Sigmoid colon (tissue), 7 donors: ENCODE data around the gene TSPAN4. TPM values are rescaled to one million over a fixed set of nuclear protein-coding genes. Genes with fewer than 3 reads are reported as not detected.

Experiments
- DNase-seq: peaks from one replicate; pipeline ENCODE4 v3.0.0-alpha.2; 2019
- H3K27ac ChIP-seq, 4 donors: fragments of 200-600 bp; sonication (generic); one replicate each; pipeline ENCODE4 v1.5.1; 2016 to 2019; ENCODE audit warnings: mild to moderate bottlenecking in 1 of 4
- H3K27me3 ChIP-seq, 3 donors: fragments of 200-600 bp; sonication (generic); one replicate each; pipeline ENCODE4 v1.5.1; 2019; ENCODE audit warnings: mild to moderate bottlenecking in 1 of 3
- H3K36me3 ChIP-seq, 4 donors: fragments of 200-600 bp; sonication (generic); one replicate each; pipeline ENCODE4 v1.5.1; 2016 to 2019
- H3K4me1 ChIP-seq, 4 donors: fragments of 200-600 bp; sonication (generic); one replicate each; pipeline ENCODE4 v1.5.1; 2017 to 2019
- H3K4me3 ChIP-seq, 4 donors: fragments of 200-600 bp; sonication (generic); one replicate each; pipeline ENCODE4 v1.5.1; 2017 to 2019; ENCODE audit warnings: mild to moderate bottlenecking in 2 of 4, moderate library complexity in 1 of 4
- H3K9me3 ChIP-seq, 4 donors: fragments of 200-600 bp in 3 of 4; sonication (generic) in 3 of 4; one replicate each; pipeline versions ENCODE4 v1.5.1 to v1.6.1; 2013 to 2019
- EP300 ChIP-seq, 4 donors: sonication (generic); formaldehyde crosslinking; IDR thresholded peaks; one replicate each; pipeline ENCODE4 v1.6.1; 2017; ENCODE audit warnings: antibody characterized with exemption in 4 of 4
- POLR2A ChIP-seq, 2 donors: fragments of 450-650 bp; IDR thresholded peaks; one replicate each; pipeline ENCODE4 v1.6.1; 2016; ENCODE audit warnings: antibody characterized with exemption in 2 of 2, mild to moderate bottlenecking in 2 of 2, moderate library complexity in 2 of 2
- POLR2AphosphoS5 ChIP-seq, 4 donors: sonication (generic); formaldehyde crosslinking; IDR thresholded peaks; one replicate each; pipeline ENCODE4 v1.6.1; 2017; ENCODE audit warnings: antibody characterized with exemption in 4 of 4
- WGBS, 2 donors: extraction: QIAGEN DNeasy Blood & Tissue Kit; methylation state at CpG; one replicate each; pipeline ENCODE4 v1.1.7; 2013; 5-methylcytosine and 5-hydroxymethylcytosine counted together
- intact Hi-C: fragments of 100-400 bp; cut with DNase I; formaldehyde crosslinking; loops from one replicate; pipeline ENCODE4 v1.15.1; 2023
- polyA plus RNA-seq, 3 donors: library from polyadenylated mRNA; stranded (reverse); fragments of 200-250 nt; gene quantifications; one replicate each; pipeline ENCODE4 v1.2.3, GENCODE V29; 2013
- total RNA-seq, 4 donors: library from RNA; depleted of rRNA; stranded (reverse); fragments of >200 nt; gene quantifications; one replicate each; pipeline ENCODE4 v1.1.0, GENCODE V29; 2016
- TF ChIP-seq, protein P1 (sequence below), 4 experiments: fragments of 450-650 bp in 3 of 4; fragments of 200-600 bp in 1 of 4; IDR thresholded peaks; one replicate each; pipeline ENCODE4 v1.5.1; 2016 to 2019; ENCODE audit warnings: antibody characterized with exemption in 4 of 4, mild to moderate bottlenecking in 3 of 4, moderate library complexity in 2 of 4
- donor health status: healthy with polysubstance abuse.
- donor health status: Bipolar disorder and iron deficiency.
- donor health status: healthy.

TSPAN4 gene
- total and polyA plus RNA-seq, 7 donors = 8.8 to 92.7 (median 79.2) TPM

GRCh38 chr11:794766-795633, 47.7 kb upstream of the TSPAN4 start:
- intact Hi-C loops = loop anchor here (5.0 kb wide), 2 partner anchors 48 to 98 kb away; partner anchors contain the start of genes DEAF1, TALDO1 and TMEM80
- H3K27ac ChIP-seq = peak overlapping the region; percentile 84 to 93 (median 90)
- H3K36me3 ChIP-seq = peaks cover 0 to 21% (median 3%) of the 10 kb centered on the region in 4 donors
- 25 to 59% methylated on average over 38 of the region's 38 CpGs for WGBS, 2 donors
- peaks cover 0 to 38% (median 32%) of the 10 kb centered on the region in 4 donors for H3K4me1 ChIP-seq
- no peaks in the 10 kb centered on the region for H3K9me3 ChIP-seq
- no peak for DNase-seq
- peaks cover 2 to 15% (median 3%) of the 10 kb centered on the region in 3 donors for H3K27me3 ChIP-seq
- TF ChIP-seq EP300 (IDR thresholded peaks at IDR 0.05) (no peak), POLR2AphosphoS5 (IDR thresholded peaks at IDR 0.05) (no peak), POLR2A (IDR thresholded peaks at IDR 0.05) (no peak)
- TF ChIP-seq, protein P1, sequence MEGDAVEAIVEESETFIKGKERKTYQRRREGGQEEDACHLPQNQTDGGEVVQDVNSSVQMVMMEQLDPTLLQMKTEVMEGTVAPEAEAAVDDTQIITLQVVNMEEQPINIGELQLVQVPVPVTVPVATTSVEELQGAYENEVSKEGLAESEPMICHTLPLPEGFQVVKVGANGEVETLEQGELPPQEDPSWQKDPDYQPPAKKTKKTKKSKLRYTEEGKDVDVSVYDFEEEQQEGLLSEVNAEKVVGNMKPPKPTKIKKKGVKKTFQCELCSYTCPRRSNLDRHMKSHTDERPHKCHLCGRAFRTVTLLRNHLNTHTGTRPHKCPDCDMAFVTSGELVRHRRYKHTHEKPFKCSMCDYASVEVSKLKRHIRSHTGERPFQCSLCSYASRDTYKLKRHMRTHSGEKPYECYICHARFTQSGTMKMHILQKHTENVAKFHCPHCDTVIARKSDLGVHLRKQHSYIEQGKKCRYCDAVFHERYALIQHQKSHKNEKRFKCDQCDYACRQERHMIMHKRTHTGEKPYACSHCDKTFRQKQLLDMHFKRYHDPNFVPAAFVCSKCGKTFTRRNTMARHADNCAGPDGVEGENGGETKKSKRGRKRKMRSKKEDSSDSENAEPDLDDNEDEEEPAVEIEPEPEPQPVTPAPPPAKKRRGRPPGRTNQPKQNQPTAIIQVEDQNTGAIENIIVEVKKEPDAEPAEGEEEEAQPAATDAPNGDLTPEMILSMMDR (IDR thresholded peaks at IDR 0.05) = no peak
- H3K4me3 ChIP-seq = peak overlapping the region; percentile 49 to 65 (median 56)

DNA sequence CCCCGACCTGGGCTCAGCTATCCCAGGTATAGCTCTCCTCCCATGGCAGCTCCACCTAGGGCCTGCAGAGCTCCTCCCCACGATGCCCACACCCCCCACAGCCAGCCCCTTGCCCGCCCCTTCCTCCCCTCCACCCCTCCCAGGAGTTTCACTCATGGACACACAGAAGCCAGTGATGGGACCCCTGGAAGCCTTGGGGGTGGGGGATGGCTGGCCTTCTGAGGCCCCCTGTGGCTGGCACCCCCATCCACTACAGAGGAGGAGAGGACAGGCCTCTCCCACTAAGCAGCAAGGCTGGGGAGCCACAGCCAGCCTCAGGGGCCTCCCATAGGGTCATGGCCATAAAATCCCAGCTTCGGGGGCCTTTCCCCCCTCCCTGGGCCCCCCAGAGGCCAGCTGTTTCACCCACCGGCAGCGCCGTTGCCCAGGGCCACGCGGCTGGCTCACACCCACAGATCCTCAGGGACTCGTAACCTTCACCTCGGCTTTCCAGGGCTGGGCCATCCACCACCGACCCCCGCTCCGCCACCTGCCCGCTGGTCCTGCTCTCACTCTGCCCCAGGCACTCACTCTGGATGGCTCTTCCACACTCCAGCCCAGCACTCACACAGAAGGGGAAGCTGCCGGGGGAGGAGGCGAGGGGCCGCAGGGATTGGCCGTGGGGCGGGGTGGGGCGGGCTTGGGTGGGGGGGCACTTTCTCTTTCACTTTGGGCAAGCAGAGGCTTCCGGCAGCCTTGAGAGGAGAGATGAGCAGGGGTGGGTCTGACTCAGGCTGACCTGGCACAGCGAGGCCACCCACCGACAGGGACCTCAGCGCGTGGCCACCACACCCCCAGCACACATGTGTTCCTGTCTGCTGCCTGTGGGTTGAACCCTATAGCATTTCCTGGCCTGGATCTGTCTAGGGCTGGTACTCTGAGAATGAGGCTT, 46.8 kb upstream of the TSPAN4 start:
- peak overlapping the region; percentile 49 to 65 (median 56) for H3K4me3 ChIP-seq
- peaks cover 0 to 38% (median 31%) of the 10 kb centered on the region in 4 donors for H3K4me1 ChIP-seq
- 1 to 5% methylated on average over 26 of the region's 26 CpGs for WGBS, 2 donors
- peaks cover 0 to 29% (median 3%) of the 10 kb centered on the region in 4 donors for H3K36me3 ChIP-seq
- intact Hi-C loops = loop anchor here (2.0 to 5.0 kb wide), 3 partner anchors 47 to 99 kb away; partner anchors contain the start of genes DEAF1, POLR2L, TALDO1 and TMEM80
- TF ChIP-seq POLR2AphosphoS5 (IDR thresholded peaks at IDR 0.05) (peak; percentile 55 to 80 (median 66)), POLR2A (IDR thresholded peaks at IDR 0.05) (peak in 1 of 2 donors; percentile 24), EP300 (IDR thresholded peaks at IDR 0.05) (no peak)
- TF ChIP-seq, protein P1 (IDR thresholded peaks at IDR 0.05) = no peak
- peak; percentile 91 for DNase-seq
- peaks cover 0 to 6% (median 0%) of the 10 kb centered on the region in 3 donors for H3K27me3 ChIP-seq
- H3K27ac ChIP-seq = peak overlapping the region; percentile 84 to 93 (median 90)
- no peaks in the 10 kb centered on the region for H3K9me3 ChIP-seq

GRCh38 chr11:796565-797295, 45.9 kb upstream of the TSPAN4 start:
- Histone ChIP-seq H3K27me3 (no peaks in the 10 kb centered on the region), H3K36me3 (peaks cover 0 to 34% (median 3%) of the 10 kb centered on the region in 4 donors), H3K4me3 (peak overlapping the region; percentile 49 to 65 (median 56)), H3K4me1 (peaks cover 0 to 38% (median 31%) of the 10 kb centered on the region in 4 donors), H3K9me3 (no peaks in the 10 kb centered on the region), H3K27ac (peak overlapping the region; percentile 84 to 93 (median 90))
- intact Hi-C loops = loop anchor here (1.0 to 5.0 kb wide), 4 partner anchors 13 to 99 kb away; partner anchors contain the start of genes DEAF1, POLR2L, RPLP2 and TALDO1
- DNase-seq = no peak
- no peak for TF ChIP-seq POLR2A (IDR thresholded peaks at IDR 0.05)
- TF ChIP-seq POLR2AphosphoS5 (IDR thresholded peaks at IDR 0.05) = no peak
- no peak for TF ChIP-seq EP300 (IDR thresholded peaks at IDR 0.05)
- TF ChIP-seq, protein P1 (IDR thresholded peaks at IDR 0.05) = no peak
- 7 to 19% methylated on average over 18 of the region's 18 CpGs for WGBS, 2 donors
